H1 (cell line): ENCODE data around the gene PSMB1. TPM values are rescaled to one million over a fixed set of nuclear protein-coding genes. Genes with fewer than 3 reads are reported as not detected.

ENCODE experiments used
- CTCF ChIA-PET: fragments of 300-600 bp; sonication (Branson Sonifier 250); formaldehyde crosslinking; loops from one replicate; lab custom pipeline; 2021; ENCODE audit not compliant: partially characterized antibody; lab: Charles Lee
- POLR2A ChIA-PET: fragments of 300-600 bp; sonication (Branson Sonifier 250); formaldehyde crosslinking; loops from one replicate; lab custom pipeline; 2021; ENCODE audit warnings: inconsistent platforms; ENCODE audit not compliant: partially characterized antibody; lab: Charles Lee
- DNase-seq, 2 experiments: peaks; one replicate each; pipeline versions ENCODE4 v3.0.0 to v3.0.0-alpha.2; 2010 to 2022; ENCODE audit warnings: low spot score in 2 of 2, low read depth in 1 of 2, mixed read lengths in 1 of 2
- FAIRE-seq: peaks from 2 replicates; lab custom pipeline; 2011; peaks lifted over from hg19 to GRCh38; lab: Jason Lieb, UNC
- H2AFZ ChIP-seq: 2 replicates; pipeline ENCODE4 v1.8.1; 2012; ENCODE audit warnings: low read length, inconsistent platforms
- H2AK5ac ChIP-seq: 2 replicates; pipeline ENCODE4 v1.6.1; 2013; ENCODE audit warnings: low read depth, low read length
- H2BK120ac ChIP-seq: replicated peaks from 2 replicates; pipeline ENCODE3; 2013; ENCODE audit warnings: low read depth, low read length, inconsistent platforms
- H2BK12ac ChIP-seq: 2 replicates; pipeline ENCODE4 v1.6.1; 2013; ENCODE audit warnings: low read depth, low read length
- H2BK15ac ChIP-seq: 2 replicates; pipeline ENCODE4 v1.6.1; 2013; ENCODE audit warnings: low read length
- H2BK20ac ChIP-seq: 2 replicates; pipeline ENCODE4 v1.6.1; 2013; ENCODE audit warnings: low read length
- H2BK5ac ChIP-seq: 2 replicates; pipeline ENCODE4 v1.6.1; 2013; ENCODE audit warnings: low read depth, low read length
- H3K14ac ChIP-seq: 2 replicates; pipeline ENCODE4 v1.6.1; 2013; ENCODE audit warnings: inconsistent platforms; ENCODE audit not compliant: insufficient read length
- H3K18ac ChIP-seq: 2 replicates; pipeline ENCODE4 v1.6.1; 2013; ENCODE audit warnings: low read length; ENCODE audit errors: extremely low read depth
- H3K23ac ChIP-seq: 2 replicates; pipeline ENCODE4 v1.6.1; 2013; ENCODE audit warnings: inconsistent platforms; ENCODE audit not compliant: insufficient read length
- H3K23me2 ChIP-seq: 2 replicates; pipeline ENCODE4 v1.6.1; 2013; ENCODE audit warnings: low read depth, low read length
- H3K27ac ChIP-seq: 2 replicates; pipeline ENCODE4 v1.6.1; 2011; ENCODE audit warnings: low read depth, low read length, inconsistent platforms
- H3K27me3 ChIP-seq, 4 experiments: replicated peaks in 1 of 4; 1 replicate in 1 of 4; 2 replicates in 3 of 4; pipeline versions ENCODE4 v1.6.1 to v1.8.1; 2011 to 2013; ENCODE audit warnings: low read length in 3 of 4, mild to moderate bottlenecking in 3 of 4, inconsistent platforms in 2 of 4, mixed read lengths in 2 of 4, moderate library complexity in 1 of 4; ENCODE audit not compliant: control insufficient read depth in 3 of 4, insufficient read depth in 3 of 4; ENCODE audit errors: extremely low read depth in 1 of 4
- H3K36me3 ChIP-seq, 4 experiments: 2 replicates each; pipeline versions ENCODE4 v1.6.1 to v1.8.1; 2011 to 2013; ENCODE audit warnings: mild to moderate bottlenecking in 4 of 4, low read length in 3 of 4, moderate library complexity in 2 of 4, control low read depth in 1 of 4, inconsistent platforms in 1 of 4; ENCODE audit not compliant: insufficient read depth in 4 of 4, control insufficient read depth in 2 of 4
- H3K4ac ChIP-seq: replicated peaks from 2 replicates; pipeline ENCODE3; 2013; ENCODE audit warnings: low read length, low read depth, mixed read lengths, inconsistent platforms; ENCODE audit not compliant: insufficient read length
- H3K4me1 ChIP-seq, 4 experiments: replicated peaks in 1 of 4; 1 replicate in 1 of 4; 2 replicates in 3 of 4; pipeline versions ENCODE4 v1.6.1 to v1.8.1; 2011 to 2013; ENCODE audit warnings: low read length in 3 of 4, inconsistent platforms in 2 of 4, mixed read lengths in 1 of 4; ENCODE audit not compliant: insufficient read depth in 4 of 4, control insufficient read depth in 3 of 4
- H3K4me2 ChIP-seq, 2 experiments: 2 replicates each; pipeline versions ENCODE4 v1.6.1 to v1.8.1; 2011 to 2013; ENCODE audit warnings: low read depth in 2 of 2, low read length in 2 of 2, control low read depth in 1 of 2, inconsistent platforms in 1 of 2, mild to moderate bottlenecking in 1 of 2; ENCODE audit not compliant: insufficient read depth in 1 of 2
- H3K4me3 ChIP-seq, 4 experiments: fragments of 200-600, 300-600 bp in 1 of 4; sonication (generic), shearing (Covaris generic), sonication (Bioruptor Twin) in 1 of 4; 2 replicates each; pipeline versions ENCODE4 v1.5.1 to v1.8.1; 2011 to 2016; ENCODE audit warnings: low read length in 4 of 4, low read depth in 3 of 4, control low read depth in 2 of 4, inconsistent platforms in 2 of 4, mild to moderate bottlenecking in 2 of 4, mixed read lengths in 1 of 4, moderate library complexity in 1 of 4; ENCODE audit not compliant: insufficient read depth in 2 of 4; ENCODE audit errors: extremely low read depth in 1 of 4
- H3K56ac ChIP-seq: replicated peaks from 2 replicates; pipeline ENCODE3; 2013; ENCODE audit warnings: low read depth, mild to moderate bottlenecking, mixed read lengths, low read length, inconsistent platforms; ENCODE audit not compliant: insufficient read length
- H3K79me1 ChIP-seq: 2 replicates; pipeline ENCODE4 v1.6.1; 2013; ENCODE audit warnings: low read depth, low read length, control low read depth
- H3K79me2 ChIP-seq, 2 experiments: 2 replicates each; pipeline versions ENCODE4 v1.6.1 to v1.8.1; 2012 to 2013; ENCODE audit warnings: low read length in 2 of 2, mild to moderate bottlenecking in 2 of 2, inconsistent platforms in 1 of 2; ENCODE audit not compliant: insufficient read depth in 2 of 2, control insufficient read depth in 1 of 2
- H3K9ac ChIP-seq, 4 experiments: replicated peaks in 1 of 4; 1 replicate in 1 of 4; 2 replicates in 3 of 4; pipeline versions ENCODE4 v1.6.1 to v1.8.1; 2011 to 2013; ENCODE audit warnings: low read depth in 3 of 4, low read length in 3 of 4, control low read depth in 2 of 4, mild to moderate bottlenecking in 2 of 4, moderate library complexity in 2 of 4, inconsistent platforms in 1 of 4; ENCODE audit errors: extremely low read depth in 1 of 4
- H3K9me3 ChIP-seq, 2 experiments: 2 replicates each; pipeline versions ENCODE4 v1.6.1 to v1.8.1; 2012 to 2013; ENCODE audit warnings: mild to moderate bottlenecking in 2 of 2, moderate library complexity in 2 of 2, control low read depth in 1 of 2, inconsistent platforms in 1 of 2, low read depth in 1 of 2, low read length in 1 of 2, mixed read lengths in 1 of 2; ENCODE audit not compliant: insufficient read depth in 2 of 2
- H4K20me1 ChIP-seq, 2 experiments: replicated peaks in 1 of 2; 2 replicates each; pipeline versions ENCODE3 to v1.8.1; 2011 to 2013; ENCODE audit warnings: inconsistent platforms in 2 of 2, low read length in 2 of 2, mild to moderate bottlenecking in 1 of 2; ENCODE audit not compliant: insufficient read depth in 2 of 2, control insufficient read depth in 1 of 2
- H4K5ac ChIP-seq: 2 replicates; pipeline ENCODE4 v1.6.1; 2013; ENCODE audit warnings: low read length, low read depth, mixed read lengths, inconsistent platforms; ENCODE audit not compliant: insufficient read length
- H4K8ac ChIP-seq: 2 replicates; pipeline ENCODE4 v1.8.0; 2013; ENCODE audit warnings: mild to moderate bottlenecking, moderate library complexity, low read length, inconsistent platforms; ENCODE audit not compliant: insufficient read depth; ENCODE audit errors: extremely low read depth
- H4K91ac ChIP-seq: replicated peaks from 2 replicates; pipeline ENCODE3; 2013; ENCODE audit warnings: low read length, mixed read lengths, inconsistent platforms; ENCODE audit not compliant: insufficient read length
- CTCF ChIP-seq, 3 experiments: IDR thresholded peaks; 1 replicate in 2 of 3; 2 replicates in 1 of 3; pipeline versions ENCODE4 v1.5.1 to v1.6.1; 2011; ENCODE audit warnings: low read length in 3 of 3, mild to moderate bottlenecking in 3 of 3, inconsistent platforms in 2 of 3, low read depth in 1 of 3, moderate library complexity in 1 of 3; ENCODE audit not compliant: insufficient read depth in 1 of 3; ENCODE audit errors: control extremely low read depth in 1 of 3
- HDAC2 ChIP-seq, 2 experiments: fragments of 300-600 bp in 1 of 2; sonication (generic) in 1 of 2; IDR thresholded peaks; 2 replicates each; pipeline ENCODE4 v1.6.1; 2011 to 2012; ENCODE audit warnings: low read depth in 2 of 2, low read length in 2 of 2, mild to moderate bottlenecking in 2 of 2, moderate library complexity in 2 of 2, borderline replicate concordance in 1 of 2, inconsistent platforms in 1 of 2
- RAD21 ChIP-seq, 2 experiments: IDR thresholded peaks in 1 of 2; conservative IDR thresholded peaks in 1 of 2; 2 replicates each; pipeline ENCODE4 v1.6.1; 2011; ENCODE audit warnings: low read depth in 2 of 2, low read length in 2 of 2, improper control_type of control experiment in 1 of 2, inconsistent platforms in 1 of 2, mild to moderate bottlenecking in 1 of 2, moderate library complexity in 1 of 2
- WGBS, 2 experiments: shearing (Covaris generic) in 1 of 2; methylation state at CpG; one replicate each; pipeline versions ENCODE4 v1.1.6 to v1.1.7; 2013 to 2015; ENCODE audit warnings: low lambda C conversion rate in 2 of 2, mixed read lengths in 2 of 2, inconsistent platforms in 1 of 2, low coverage in 1 of 2, missing lambda C conversion rate in 1 of 2; ENCODE audit not compliant: insufficient replicate concordance in 2 of 2, insufficient coverage in 1 of 2, insufficient read length in 1 of 2; ENCODE audit errors: extremely low coverage in 1 of 2, missing lambda C conversion rate in 1 of 2; 5-methylcytosine and 5-hydroxymethylcytosine counted together
- polyA plus RNA-seq, 7 experiments: library from polyadenylated mRNA; depleted of rRNA in 3 of 7; stranded (reverse) in 5 of 7; unstranded in 2 of 7; fragments of >200 nt in 5 of 7; fragments of 200-250 nt in 2 of 7; gene quantifications; 1 replicate in 5 of 7; 2 replicates in 1 of 7; 4 replicates in 1 of 7; pipeline versions ENCODE4 v1.2.1 to v1.2.3, GENCODE V29; 2011 to 2013; ENCODE audit warnings: missing spikeins in 2 of 7, mixed read lengths in 2 of 7
- total RNA-seq: library from RNA; stranded (reverse); fragmentation: NEBNext Ultra II Directional; extraction: Animal tissue kit (Norgen Biotek cat#: 25700); gene quantifications from 2 replicates; pipeline ENCODE4 v1.2.1, GENCODE V29; 2021

Gene PSMB1
- total and polyA plus RNA-seq, 2 of the 8 experiments (the other 6 are each of a cell fraction or from before 2014, with no cell fraction given), result 237 to 609 TPM

GRCh38 chr6:170529839-170530469 lies 23.2 kb downstream of the PSMB1 start:
- Histone ChIP-seq H3K27ac (no peak overlapping the region), H3K56ac (no peak overlapping the region), H3K9ac (no peak overlapping the region), H2AK5ac (no peak overlapping the region), H3K23ac (no peak overlapping the region), H2BK15ac (no peak overlapping the region), H2BK5ac (no peak overlapping the region), H3K9me3 (no peaks in the 10 kb centered on the region), H2BK20ac (no peak overlapping the region), H3K23me2 (no peaks in the 10 kb centered on the region), H3K14ac (no peak overlapping the region), H3K27me3 (no peaks in the 10 kb centered on the region), H2AFZ (no peak overlapping the region), H3K4me1 (no peaks in the 10 kb centered on the region), H4K5ac (no peak overlapping the region), H4K91ac (no peak overlapping the region), H4K20me1 (peaks cover 0 to 2% of the 10 kb centered on the region in 2 experiments), H3K18ac (no peak overlapping the region), H3K4ac (no peak overlapping the region), H3K36me3 (peaks cover under 1 to 20% (median 13%) of the 10 kb centered on the region in 4 experiments; a peak in 7 of 8 replicates), H3K79me2 (no peaks in the 10 kb centered on the region), H2BK120ac (no peak overlapping the region), H2BK12ac (no peak overlapping the region), H3K4me2 (no peak overlapping the region), H3K4me3 (no peak overlapping the region)
- peak; percentile 81 for FAIRE-seq
- CTCF ChIA-PET, result interaction anchor here (0.6 to 2.9 kb wide), 32 partner anchors 9 to 740 kb away, joined by 3 to 12 read pairs (median 4); no protein-coding TSS in a partner anchor
- peak in 1 of 2 experiments; percentile 82 for DNase-seq
- WGBS, 2 experiments, result 60% methylated on average over 5 of the region's 5 CpGs; no CpG with 5 or more reads in 1 of the 2 experiments
- POLR2A ChIA-PET, result interaction anchor here (1.0 to 1.3 kb wide), 2 partner anchors 11 to 15 kb away, joined by 4 read pairs; no protein-coding TSS in a partner anchor
- TF ChIP-seq HDAC2 (IDR thresholded peaks at IDR 0.05; ENCODE audit: borderline replicate concordance in 1 of 2, low read depth in 2 of 2, low read length in 2 of 2), result no peak
- TF ChIP-seq RAD21 (IDR thresholded peaks at IDR 0.05 in 1 of 2, conservative IDR thresholded peaks at IDR 0.05 in 1 of 2; ENCODE audit: low read depth in 2 of 2, low read length in 2 of 2), result peak; percentile 95 to 96
- TF ChIP-seq CTCF (IDR thresholded peaks at IDR 0.05; ENCODE audit: control extremely low read depth in 1 of 3, insufficient read depth in 1 of 3, low read depth in 1 of 3, low read length in 3 of 3), result peak; percentile 76 to 93 (median 83)
- TF ChIP-seq, all 59 proteins: peak for 2
- H4K8ac ChIP-seq, result no peak overlapping the region
- no peaks in the 10 kb centered on the region for H3K79me1 ChIP-seq
